K562 (cell line): Measurements from ENCODE around the gene DBF4B. TPM values are rescaled to one million over a fixed set of nuclear protein-coding genes. Genes with fewer than 3 reads are reported as not detected.
A peak's percentile ranks its signal among the peaks of the same experiment; 100 is the strongest.

Experiments
- ATAC-seq: fragments of 200-7000 bp; cut with Tn5 transposase; 3 replicates; pipeline ENCODE4 v1.9.1; 2020; ENCODE audit warnings: moderate library complexity
- BruUV-seq: library from RNA; stranded (reverse); fragments of 400-500 nt; replicated peaks from 2 replicates; lab custom pipeline; 2021; lab: Mats Ljungman, UMichigan
- CTCF ChIA-PET: fragments of 300-600 bp; formaldehyde crosslinking; extraction: SDS; loops from one replicate; lab custom pipeline; 2021; ENCODE audit warnings: low intra/inter-chr PET ratio; lab: Yijun Ruan, JAX
- POLR2A ChIA-PET: fragments of 300-600, 350-650 bp; sonication (Branson Sonifier 250); formaldehyde crosslinking; extraction: SDS; loops from one replicate; lab custom pipeline; 2021; ENCODE audit warnings: antibody characterized with exemption, inconsistent platforms; lab: Yijun Ruan, JAX
- DNase-seq, 4 experiments: peaks; one replicate each; pipeline versions ENCODE4 v3.0.0 to v3.0.0-alpha.2; 2011 to 2018; ENCODE audit warnings: low spot score in 3 of 4, mixed read lengths in 3 of 4; ENCODE audit errors: extremely low read depth in 1 of 4
- FAIRE-seq: peaks from 2 replicates; lab custom pipeline; 2011; peaks lifted over from hg19 to GRCh38; lab: Jason Lieb, UNC
- H2AFZ ChIP-seq: 2 replicates; pipeline ENCODE4 v1.6.0; 2011; ENCODE audit warnings: low read depth, low read length, control low read depth, inconsistent platforms
- H3K27ac ChIP-seq: fragments of 200-600 bp; 3 replicates; pipeline ENCODE4 v1.8.0; 2011; ENCODE audit warnings: low read depth, mild to moderate bottlenecking, control low read depth, inconsistent platforms, low read length, moderate library complexity, mixed read lengths; ENCODE audit errors: extremely low read depth
- H3K27me3 ChIP-seq, 2 experiments: fragments of 300-600 bp in 1 of 2; 2 replicates in 1 of 2; 3 replicates in 1 of 2; pipeline versions ENCODE4 v1.6.0 to v1.8.0; 2011; ENCODE audit warnings: inconsistent platforms in 2 of 2, low read length in 2 of 2, mild to moderate bottlenecking in 1 of 2, mixed read lengths in 1 of 2, moderate library complexity in 1 of 2; ENCODE audit not compliant: control insufficient read depth in 2 of 2, insufficient read depth in 2 of 2
- H3K36me3 ChIP-seq: fragments of 300-600 bp; 3 replicates; pipeline ENCODE4 v1.8.0; 2011; ENCODE audit warnings: mild to moderate bottlenecking, low read length, inconsistent platforms; ENCODE audit not compliant: control insufficient read depth, insufficient read depth
- H3K4me1 ChIP-seq, 2 experiments: fragments of 200-600 bp in 1 of 2; replicated peaks in 1 of 2; 2 replicates in 1 of 2; 3 replicates in 1 of 2; pipeline versions ENCODE4 v1.5.1 to v1.8.0; 2011; ENCODE audit warnings: inconsistent platforms in 2 of 2, low read length in 2 of 2, mild to moderate bottlenecking in 1 of 2, mixed read lengths in 1 of 2, moderate library complexity in 1 of 2; ENCODE audit not compliant: control insufficient read depth in 2 of 2, insufficient read depth in 2 of 2
- H3K4me2 ChIP-seq: 2 replicates; pipeline ENCODE4 v1.6.1; 2011; ENCODE audit warnings: low read length, control low read depth, inconsistent platforms, mixed read lengths; ENCODE audit not compliant: insufficient read depth
- H3K4me3 ChIP-seq: fragments of 200-600 bp; sonication (generic), shearing (Covaris generic); 2 replicates; pipeline ENCODE4 v1.5.1; 2016; ENCODE audit warnings: control low read depth, inconsistent platforms
- H3K79me2 ChIP-seq: fragments of 200-600 bp; 3 replicates; pipeline ENCODE4 v1.8.0; 2011; ENCODE audit warnings: low read length, inconsistent platforms; ENCODE audit not compliant: control insufficient read depth, insufficient read depth
- H3K9ac ChIP-seq, 2 experiments: 2 replicates each; pipeline versions ENCODE4 v1.6.0 to v1.6.1; 2011; ENCODE audit warnings: low read depth in 2 of 2, low read length in 2 of 2, control low read depth in 1 of 2, inconsistent platforms in 1 of 2, mild to moderate bottlenecking in 1 of 2, mixed read lengths in 1 of 2; ENCODE audit not compliant: insufficient read depth in 1 of 2
- H3K9me1 ChIP-seq: one replicate; pipeline ENCODE4 v1.6.0; 2011; ENCODE audit warnings: inconsistent platforms, mild to moderate bottlenecking, low read length, moderate library complexity; ENCODE audit not compliant: control insufficient read depth, insufficient read depth
- H3K9me3 ChIP-seq: replicated peaks from 2 replicates; pipeline ENCODE4 v1.5.1; 2011; ENCODE audit warnings: low read depth, low read length, inconsistent platforms; ENCODE audit not compliant: control insufficient read depth, insufficient read depth
- H4K20me1 ChIP-seq: replicated peaks from 2 replicates; pipeline ENCODE4 v1.6.1; 2011; ENCODE audit warnings: low read length, inconsistent platforms, mixed read lengths; ENCODE audit not compliant: control insufficient read depth, insufficient read depth
- CBX1 ChIP-seq: sonication (generic); IDR thresholded peaks from 2 replicates; pipeline ENCODE4 v1.6.1; 2016; ENCODE audit warnings: antibody characterized with exemption, low read depth, mild to moderate bottlenecking
- ELF1 ChIP-seq: fragments of 200-800 bp; sonication (Bioruptor generic); IDR thresholded peaks from 2 replicates; pipeline ENCODE4 v1.6.1; 2016; ENCODE audit warnings: missing genetic modification characterization, missing compliant biosample characterization
- NR2C2 ChIP-seq, 2 experiments: fragments of 200-800 bp in 1 of 2; sonication (Bioruptor generic) in 1 of 2; sonication (generic) in 1 of 2; formaldehyde crosslinking in 1 of 2; IDR thresholded peaks; 2 replicates each; pipeline versions ENCODE4 v1.6.1 to v1.8.0; 2016 to 2022; ENCODE audit warnings: mild to moderate bottlenecking in 1 of 2, missing compliant biosample characterization in 1 of 2, missing genetic modification characterization in 1 of 2, missing genetic modification reagents in 1 of 2
- RHOXF2B ChIP-seq: fragments of 250-450 bp; sonication (Bioruptor Pico); conservative IDR thresholded peaks from 2 replicates; pipeline ENCODE4 v1.5.1; 2021
- SMARCA5 ChIP-seq: fragments of 450-650 bp; IDR thresholded peaks from 2 replicates; pipeline ENCODE4 v1.6.1; 2016
- ZBTB7A ChIP-seq: IDR thresholded peaks from 2 replicates; pipeline ENCODE4 v1.6.1; 2011; ENCODE audit warnings: low read depth, mild to moderate bottlenecking, low read length, moderate library complexity, borderline replicate concordance; ENCODE audit not compliant: control insufficient read depth
- WGBS: fragments of 100-300 bp; shearing (Covaris generic); methylation state at CpG from one replicate; pipeline ENCODE4 v1.1.6; 2016; ENCODE audit warnings: low coverage, mixed read lengths; ENCODE audit not compliant: insufficient coverage; ENCODE audit errors: missing lambda C conversion rate; 5-methylcytosine and 5-hydroxymethylcytosine counted together
- in situ Hi-C: fragments of 300-500 bp; cut with MboI; formaldehyde crosslinking; loops from 4 replicates; pipeline ENCODE4 v1.15.0; 2018; ENCODE audit warnings: inconsistent platforms, mixed read lengths
- intact Hi-C: fragments of 100-400 bp; cut with micrococcal nuclease; formaldehyde crosslinking; loops from 2 replicates; pipeline ENCODE4 v1.14.2; 2022
- polyA plus RNA-seq, 8 experiments: library from polyadenylated mRNA; depleted of rRNA in 4 of 8; stranded (reverse) in 5 of 8; unstranded in 3 of 8; fragments of >200 nt; fragmentation: Nextera tagmentation in 2 of 8; fragmentation: Illumina TruSeq in 1 of 8; extraction: Ambion mirVana in 2 of 8; extraction: Trizol in 1 of 8; gene quantifications; 2 replicates each; pipeline versions ENCODE4 v1.2.1 to v1.2.3, GENCODE V29; 2011 to 2014; ENCODE audit warnings: inconsistent platforms in 1 of 8, missing spikeins in 1 of 8
- total RNA-seq, 7 experiments: library from RNA; depleted of rRNA in 6 of 7; stranded (reverse); fragments of >200 nt in 6 of 7; fragmentation: Illumina TruSeq in 2 of 7; extraction: Trizol in 2 of 7; gene quantifications; 2 replicates each; pipeline versions ENCODE4 v1.2.1 to v1.2.3, GENCODE V29; 2011 to 2021; ENCODE audit warnings: low replicate concordance in 1 of 7
- TF ChIP-seq, protein P1 (sequence below): fragments of 250-450 bp; sonication (Bioruptor Pico); IDR thresholded peaks from 2 replicates; pipeline ENCODE4 v1.9.0; 2021; ENCODE audit warnings: mild to moderate bottlenecking, inconsistent platforms
- TF ChIP-seq, protein P2 (sequence below): fragments of 200-800 bp; sonication (Bioruptor generic); IDR thresholded peaks from 2 replicates; pipeline ENCODE4 v1.6.1; 2017; ENCODE audit warnings: missing genetic modification characterization, missing compliant biosample characterization
- TF ChIP-seq, protein P3 (sequence below), 2 experiments: IDR thresholded peaks; 2 replicates each; pipeline ENCODE4 v1.6.1; 2011; ENCODE audit warnings: borderline replicate concordance in 1 of 2, control low read depth in 1 of 2, low read depth in 1 of 2, low read length in 1 of 2, mild to moderate bottlenecking in 1 of 2, mixed read lengths in 1 of 2, moderate library complexity in 1 of 2; ENCODE audit not compliant: insufficient read depth in 1 of 2, insufficient read length in 1 of 2, poor library complexity in 1 of 2, severe bottlenecking in 1 of 2; ENCODE audit errors: extremely low read depth in 1 of 2

DBF4B gene
- total and polyA plus RNA-seq, 9 of the 15 experiments (the other 6 are each of a cell fraction or from before 2014, with no cell fraction given) = 2.5 to 26.9 (median 14.6) TPM

DNA sequence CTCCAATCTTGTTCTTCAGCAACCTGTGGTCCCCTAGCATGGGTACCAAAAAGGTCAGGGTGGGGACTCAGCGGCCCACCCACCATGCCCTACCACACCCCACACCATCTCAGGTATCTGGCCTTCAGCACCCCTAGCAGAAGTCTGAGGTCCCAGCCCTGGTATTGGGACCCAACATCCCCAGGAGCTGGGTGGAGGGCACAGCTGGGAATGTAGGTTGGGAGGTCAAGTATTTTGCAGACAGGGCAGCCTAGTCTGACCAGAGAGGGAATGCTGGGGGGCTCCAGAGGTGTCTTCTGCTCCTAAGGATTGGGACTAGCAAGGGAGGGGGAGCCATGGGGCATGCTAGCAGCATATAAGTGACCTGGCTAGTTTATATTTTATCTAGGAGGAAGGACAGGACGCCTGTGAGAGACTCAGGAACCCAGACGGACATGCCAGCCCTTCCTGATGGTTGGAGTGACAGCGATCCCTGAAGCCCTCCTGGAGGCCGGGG lies 49.5 kb downstream of the DBF4B start (continued):
- TF ChIP-seq, protein P1, sequence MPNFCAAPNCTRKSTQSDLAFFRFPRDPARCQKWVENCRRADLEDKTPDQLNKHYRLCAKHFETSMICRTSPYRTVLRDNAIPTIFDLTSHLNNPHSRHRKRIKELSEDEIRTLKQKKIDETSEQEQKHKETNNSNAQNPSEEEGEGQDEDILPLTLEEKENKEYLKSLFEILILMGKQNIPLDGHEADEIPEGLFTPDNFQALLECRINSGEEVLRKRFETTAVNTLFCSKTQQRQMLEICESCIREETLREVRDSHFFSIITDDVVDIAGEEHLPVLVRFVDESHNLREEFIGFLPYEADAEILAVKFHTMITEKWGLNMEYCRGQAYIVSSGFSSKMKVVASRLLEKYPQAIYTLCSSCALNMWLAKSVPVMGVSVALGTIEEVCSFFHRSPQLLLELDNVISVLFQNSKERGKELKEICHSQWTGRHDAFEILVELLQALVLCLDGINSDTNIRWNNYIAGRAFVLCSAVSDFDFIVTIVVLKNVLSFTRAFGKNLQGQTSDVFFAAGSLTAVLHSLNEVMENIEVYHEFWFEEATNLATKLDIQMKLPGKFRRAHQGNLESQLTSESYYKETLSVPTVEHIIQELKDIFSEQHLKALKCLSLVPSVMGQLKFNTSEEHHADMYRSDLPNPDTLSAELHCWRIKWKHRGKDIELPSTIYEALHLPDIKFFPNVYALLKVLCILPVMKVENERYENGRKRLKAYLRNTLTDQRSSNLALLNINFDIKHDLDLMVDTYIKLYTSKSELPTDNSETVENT (CRISPR knock-in tag) = no peak

DNA sequence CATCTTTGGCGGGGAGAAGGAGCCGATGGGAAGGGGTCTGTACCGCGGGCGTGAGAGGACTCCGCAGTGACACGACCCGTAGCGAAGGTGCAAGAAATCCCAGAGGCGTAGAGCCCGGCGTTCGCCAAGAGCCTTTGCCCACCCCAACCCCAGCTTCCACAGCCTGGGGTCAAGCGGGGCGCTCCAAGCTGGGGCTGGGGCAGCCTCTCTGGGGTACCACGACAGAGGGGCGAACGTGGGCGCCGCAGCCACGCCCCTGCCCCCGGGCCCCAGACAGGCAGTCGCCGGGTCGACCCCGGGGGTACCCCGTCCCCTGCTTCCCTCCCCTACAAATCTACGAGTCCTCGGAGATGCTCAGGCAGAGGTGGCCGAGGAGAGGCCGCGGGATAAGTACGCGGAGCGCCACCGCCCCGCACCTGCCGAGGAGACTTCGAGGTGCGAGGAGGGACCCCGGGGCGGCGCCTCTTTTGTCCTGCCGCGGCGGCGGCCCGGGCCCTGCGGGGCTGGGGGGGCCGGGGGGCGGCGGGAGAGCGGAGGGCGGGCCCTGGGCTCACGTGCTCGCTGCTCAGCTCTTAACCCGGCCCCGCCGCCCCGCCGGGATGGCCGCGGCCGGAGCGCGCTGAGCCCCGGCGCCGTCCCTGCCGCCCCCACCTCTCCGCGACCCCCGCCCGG lies 50.1 kb downstream of the DBF4B start, which contains the start of gene ADAM11:
Gene ADAM11 (plus strand): TSS at position 575 of the 672 bp plus-strand sequence. CDS start 212 bp downstream, outside the sequence.
- in situ Hi-C loops (no loop called here), intact Hi-C loops (no loop called here)
- Histone ChIP-seq H3K4me3 (no peak within 1 kb of the TSS), H3K27me3 (peaks cover 3 to 36% of the 10 kb centered on the region in 2 experiments; a peak in 3 of 5 replicates), H3K79me2 (no peaks in the 10 kb centered on the region), H4K20me1 (peaks cover 10% of the 10 kb centered on the region; the same call in 1 of the 2 replicates), H3K9me3 (no peaks in the 10 kb centered on the region), H2AFZ (no peak within 1 kb of the TSS), H3K4me2 (peak within 1 kb of the TSS; percentile 21; the same call in 1 of the 2 replicates), H3K9me1 (no peaks in the 10 kb centered on the region), H3K36me3 (no peaks in the 10 kb centered on the region), H3K27ac (no peak within 1 kb of the TSS), H3K4me1 (peaks cover 0 to 15% of the 10 kb centered on the region in 2 experiments; a peak in 2 of 5 replicates), H3K9ac (peak within 1 kb of the TSS in 1 of 2 experiments; percentile 82; a peak in 2 of 4 replicates)
- no peak for FAIRE-seq
- CTCF ChIA-PET = no interaction called here
- peak in 3 of 4 experiments; percentile 55 to 83 (median 82) for DNase-seq
- POLR2A ChIA-PET = no interaction called here
- ATAC-seq = peak; percentile 33
- WGBS = 21% methylated on average over 40 of the region's 74 CpGs
- no peak for TF ChIP-seq SMARCA5
- no peak for TF ChIP-seq CBX1
- TF ChIP-seq, protein P2, sequence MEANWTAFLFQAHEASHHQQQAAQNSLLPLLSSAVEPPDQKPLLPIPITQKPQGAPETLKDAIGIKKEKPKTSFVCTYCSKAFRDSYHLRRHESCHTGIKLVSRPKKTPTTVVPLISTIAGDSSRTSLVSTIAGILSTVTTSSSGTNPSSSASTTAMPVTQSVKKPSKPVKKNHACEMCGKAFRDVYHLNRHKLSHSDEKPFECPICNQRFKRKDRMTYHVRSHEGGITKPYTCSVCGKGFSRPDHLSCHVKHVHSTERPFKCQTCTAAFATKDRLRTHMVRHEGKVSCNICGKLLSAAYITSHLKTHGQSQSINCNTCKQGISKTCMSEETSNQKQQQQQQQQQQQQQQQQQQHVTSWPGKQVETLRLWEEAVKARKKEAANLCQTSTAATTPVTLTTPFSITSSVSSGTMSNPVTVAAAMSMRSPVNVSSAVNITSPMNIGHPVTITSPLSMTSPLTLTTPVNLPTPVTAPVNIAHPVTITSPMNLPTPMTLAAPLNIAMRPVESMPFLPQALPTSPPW (CRISPR knock-in tag) = peak; percentile 50
- TF ChIP-seq, protein P3, sequence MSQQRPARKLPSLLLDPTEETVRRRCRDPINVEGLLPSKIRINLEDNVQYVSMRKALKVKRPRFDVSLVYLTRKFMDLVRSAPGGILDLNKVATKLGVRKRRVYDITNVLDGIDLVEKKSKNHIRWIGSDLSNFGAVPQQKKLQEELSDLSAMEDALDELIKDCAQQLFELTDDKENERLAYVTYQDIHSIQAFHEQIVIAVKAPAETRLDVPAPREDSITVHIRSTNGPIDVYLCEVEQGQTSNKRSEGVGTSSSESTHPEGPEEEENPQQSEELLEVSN (IDR thresholded peaks at IDR 0.05; ENCODE audit: borderline replicate concordance in 1 of 2, extremely low read depth in 1 of 2, insufficient read depth in 1 of 2, insufficient read length in 1 of 2, low read depth in 1 of 2, low read length in 1 of 2, poor library complexity in 1 of 2, severe bottlenecking in 1 of 2) = peak in 1 of 2 experiments; percentile 73
- TF ChIP-seq RHOXF2B (CRISPR knock-in tag) = no peak
- TF ChIP-seq NR2C2 (CRISPR knock-in tag; IDR thresholded peaks at IDR 0.05) = no peak
- TF ChIP-seq NR2C2 (tag; IDR thresholded peaks at IDR 0.05) = no peak
- peak; percentile 4; the same call in 1 of the 2 replicates for TF ChIP-seq ZBTB7A
- TF ChIP-seq ELF1 (tag) = no peak
- BruUV-seq = no TSS peak
